Raji (cell line): ENCODE measurements around the gene THRSP.

Source experiments
- POLR2A ChIP-seq: IDR thresholded peaks from 2 replicates; pipeline ENCODE4 v1.6.1; 2011; ENCODE audit warnings: low read depth, low read length, control low read depth; ENCODE audit not compliant: insufficient read depth

THRSP gene

GRCh38 chr11:78109081-78110015 lies 45.7 kb downstream of the THRSP start:
- no peak for TF ChIP-seq POLR2A

- no peak for TF ChIP-seq POLR2A
Observed at GRCh38 chr11:78110351-78110750, 46.7 kb downstream of the THRSP start.

- no peak for TF ChIP-seq POLR2A
Observed at GRCh38 chr11:78110830-78111229, 47.2 kb downstream of the THRSP start.

GRCh38 chr11:78111298-78111697 lies 47.6 kb downstream of the THRSP start:
- TF ChIP-seq POLR2A, result no peak

- no peak for TF ChIP-seq POLR2A
Observed at GRCh38 chr11:78112582-78113275, 49.1 kb downstream of the THRSP start.
